ENCODE measurements around the gene NOC4L.

Gene NOC4L

DNA sequence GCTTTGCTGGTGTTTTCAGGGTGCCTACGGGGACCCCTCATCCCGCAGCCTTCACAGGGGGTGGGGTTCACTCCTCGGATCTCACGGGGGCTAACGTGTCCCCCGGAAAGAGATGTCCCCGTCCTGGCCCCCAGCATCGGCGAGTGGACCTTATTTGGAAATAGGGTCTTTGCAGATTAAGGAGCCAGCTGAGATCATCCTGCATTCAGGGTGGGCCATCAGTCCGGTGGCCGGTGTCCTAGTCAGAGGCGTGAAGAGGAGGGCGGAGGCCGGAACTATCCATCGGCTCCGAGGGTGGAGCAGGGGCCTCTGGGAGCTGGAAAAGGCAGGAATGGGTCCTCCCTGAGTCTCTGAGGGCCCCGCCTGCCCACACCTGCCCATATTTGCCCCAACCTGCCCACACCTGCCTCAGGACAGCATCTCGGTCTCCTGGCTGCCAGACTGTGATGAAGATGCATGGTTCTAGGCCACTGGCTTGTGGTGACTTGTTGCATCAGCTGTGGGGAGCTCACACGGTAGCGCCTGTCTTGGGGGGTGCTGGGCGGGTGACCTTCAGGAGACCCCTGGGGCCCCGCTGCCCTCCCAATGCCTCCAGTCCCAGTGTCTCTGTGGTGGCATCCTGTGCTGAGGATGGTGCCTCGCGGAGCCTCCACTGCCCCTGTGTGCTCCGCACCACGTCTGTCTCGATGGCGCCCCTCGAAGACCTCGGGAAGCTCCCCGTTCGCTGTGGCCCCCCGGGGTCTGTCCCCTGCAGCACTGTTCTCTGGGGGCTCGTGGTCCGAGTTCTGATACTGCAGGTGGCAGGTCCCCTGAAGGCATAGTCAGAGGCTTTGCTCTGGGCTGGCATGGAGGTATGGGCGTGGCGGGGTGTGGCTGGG is 14.7 kb downstream of the NOC4L start:
- no peak for DNase-seq

DNA sequence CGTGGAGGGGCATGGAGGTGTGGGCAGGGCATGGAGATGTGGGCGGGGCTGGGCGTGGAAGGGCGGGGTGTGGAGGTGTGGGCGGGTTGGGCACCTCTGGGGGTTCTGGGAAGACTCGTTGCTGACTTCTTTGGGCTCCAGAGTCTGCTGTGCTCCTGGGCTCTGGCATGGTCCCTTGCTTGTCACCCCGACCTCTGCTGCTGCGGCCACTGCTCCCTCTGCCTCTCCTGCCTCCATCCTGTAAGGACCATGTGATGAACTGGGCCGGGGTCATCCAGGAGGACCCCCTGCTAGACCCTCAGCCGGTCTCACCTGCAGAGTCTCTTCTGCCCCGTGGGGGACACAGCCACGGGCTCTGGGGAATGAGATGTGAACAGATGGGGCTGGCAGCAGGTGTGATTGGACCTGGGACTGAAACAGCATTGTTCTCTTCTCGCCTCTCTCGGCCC is 15.3 kb downstream of the NOC4L start:
- DNase-seq = no peak

DNA sequence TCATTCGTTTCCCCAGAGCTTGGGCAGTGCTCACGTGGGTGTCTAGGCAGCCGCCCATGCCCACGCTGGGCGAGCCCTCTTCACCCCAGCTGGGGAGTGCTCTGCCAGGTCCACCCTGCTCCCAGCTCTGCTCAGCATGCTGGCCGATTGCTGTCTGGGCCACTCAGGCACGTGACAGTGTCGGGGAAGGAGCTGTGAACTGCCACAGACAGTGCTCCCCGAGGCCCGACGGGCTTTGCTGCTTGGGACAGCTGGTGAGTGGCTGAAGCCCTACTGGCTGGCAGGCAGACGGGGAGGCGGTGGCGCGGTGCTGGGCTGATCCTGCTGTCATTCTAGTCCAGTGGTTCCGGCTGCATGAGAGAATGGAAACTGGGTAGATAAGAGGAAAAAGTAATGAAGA is 15.8 kb downstream of the NOC4L start:
- DNase-seq = no peak

DNA sequence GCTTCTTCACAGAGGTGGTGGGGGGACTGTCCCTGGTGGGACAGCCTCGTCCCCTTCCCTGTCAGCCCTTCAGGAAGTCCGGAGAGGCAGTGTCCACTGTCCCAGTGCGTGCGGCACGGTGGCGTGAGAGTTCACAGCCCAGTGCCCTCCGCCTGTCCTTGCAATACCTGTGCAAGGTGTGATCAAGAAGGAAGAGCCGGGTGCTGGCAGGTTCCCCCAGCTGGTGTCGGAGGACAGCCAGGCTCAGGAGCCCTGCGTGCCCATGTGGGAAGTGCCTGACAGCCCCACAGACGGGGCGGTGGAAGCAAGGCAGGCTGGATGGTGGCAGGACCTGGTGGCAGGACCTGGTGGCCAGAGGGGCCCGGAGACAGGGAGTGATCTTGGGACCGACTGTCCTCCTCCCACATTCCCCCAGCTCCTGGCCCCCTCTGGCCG is 16.4 kb downstream of the NOC4L start:
- no peak for DNase-seq

DNA sequence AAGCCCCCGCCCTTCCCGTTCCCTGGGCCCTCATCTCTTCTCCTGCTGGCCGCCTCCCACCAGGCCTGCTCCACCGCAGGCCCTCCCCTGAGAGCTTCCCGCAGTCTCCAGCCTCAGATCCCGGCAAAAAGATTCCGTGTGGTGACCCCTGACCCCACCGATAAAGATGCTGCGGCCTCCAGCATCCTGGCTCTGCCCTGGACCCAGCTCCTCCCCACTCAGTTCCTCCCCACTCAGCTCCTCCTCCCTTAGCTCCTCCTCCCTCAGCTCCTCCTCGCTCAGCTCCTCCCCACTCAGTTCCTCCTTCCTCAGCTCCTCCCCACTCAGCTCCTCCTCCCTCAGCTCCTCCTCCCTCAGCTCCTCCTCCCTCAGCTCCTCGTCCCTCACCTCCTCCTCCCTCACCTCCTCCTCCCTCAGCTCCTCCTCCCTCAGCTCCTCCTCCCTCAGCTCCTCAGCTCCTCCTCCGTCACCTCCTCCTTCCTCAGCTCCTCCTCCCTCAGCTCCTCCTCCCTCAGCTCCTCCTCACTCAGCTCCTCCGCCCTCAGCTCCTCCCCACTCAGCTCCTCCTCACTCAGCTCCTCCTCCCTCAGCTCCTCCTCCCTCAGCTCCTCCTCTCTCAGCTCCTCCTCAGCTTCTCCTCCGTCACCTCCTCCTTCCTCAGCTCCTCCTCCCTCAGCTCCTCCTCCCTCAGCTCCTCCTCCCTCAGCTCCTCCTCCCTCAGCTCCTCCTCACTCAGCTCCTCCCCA is 17.0 kb downstream of the NOC4L start:
- DNase-seq = peak in 1 of 2 experiments; percentile 22

DNA sequence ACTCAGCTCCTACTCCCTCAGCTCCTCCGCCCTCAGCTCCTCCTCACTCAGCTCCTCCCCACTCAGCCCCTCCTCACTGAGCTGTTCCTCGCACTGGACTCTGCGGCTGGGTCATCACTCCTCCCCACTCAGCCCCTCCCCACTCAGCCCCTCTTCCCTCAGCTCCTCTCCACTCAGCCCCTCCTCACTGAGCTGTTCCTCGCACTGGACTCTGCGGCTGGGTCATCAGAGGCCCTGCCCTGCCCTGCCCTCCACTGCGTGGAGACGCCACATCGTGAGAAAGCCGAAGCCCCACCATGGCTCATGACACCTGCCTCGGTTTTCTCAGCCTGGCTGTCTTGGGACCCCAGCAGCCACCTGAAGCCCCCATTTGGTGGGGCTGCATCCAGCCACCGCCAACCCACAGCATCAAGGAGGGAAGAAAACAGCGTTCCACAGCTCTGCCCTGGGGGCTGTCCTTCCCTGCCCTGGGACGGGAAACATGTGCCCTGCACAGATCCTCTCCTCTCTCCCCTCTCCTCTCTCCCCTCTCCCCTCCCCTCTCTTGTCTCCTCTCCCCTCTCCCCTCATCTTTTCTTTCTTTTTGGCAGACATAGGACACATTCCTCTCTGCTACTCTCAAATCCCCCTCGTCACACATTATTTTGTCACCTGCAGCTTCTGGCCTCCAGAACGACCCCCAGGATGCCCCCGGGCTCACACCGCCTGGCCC is 17.7 kb downstream of the NOC4L start:
- DNase-seq = no peak

DNA sequence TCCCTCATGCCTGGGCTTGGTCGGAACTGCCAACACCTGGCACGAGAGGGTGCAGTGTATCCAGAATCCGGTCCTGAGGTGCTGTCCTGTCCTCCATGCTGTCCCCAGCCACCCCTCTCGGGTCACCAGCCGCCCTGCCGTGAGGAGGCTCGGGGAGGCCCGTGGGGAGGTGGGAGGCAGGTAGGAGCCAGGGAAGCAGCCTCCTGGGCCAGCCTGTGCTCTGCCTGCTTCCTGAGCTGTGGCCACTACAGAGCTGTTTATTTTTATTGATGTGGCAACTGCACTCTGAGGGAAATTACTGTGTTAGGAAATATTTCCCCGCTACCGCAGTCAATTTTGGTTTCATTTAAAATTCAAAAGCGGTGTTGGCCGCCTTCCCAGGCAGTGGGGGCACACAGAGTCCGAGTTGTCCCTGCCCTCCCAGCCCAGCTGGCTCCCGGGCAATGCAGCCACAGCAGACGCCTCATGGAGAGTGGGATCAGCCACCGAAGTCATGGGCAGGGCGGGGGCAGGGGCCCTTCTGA is 18.3 kb downstream of the NOC4L start:
- peak; percentile 33 to 41 for DNase-seq

DNA sequence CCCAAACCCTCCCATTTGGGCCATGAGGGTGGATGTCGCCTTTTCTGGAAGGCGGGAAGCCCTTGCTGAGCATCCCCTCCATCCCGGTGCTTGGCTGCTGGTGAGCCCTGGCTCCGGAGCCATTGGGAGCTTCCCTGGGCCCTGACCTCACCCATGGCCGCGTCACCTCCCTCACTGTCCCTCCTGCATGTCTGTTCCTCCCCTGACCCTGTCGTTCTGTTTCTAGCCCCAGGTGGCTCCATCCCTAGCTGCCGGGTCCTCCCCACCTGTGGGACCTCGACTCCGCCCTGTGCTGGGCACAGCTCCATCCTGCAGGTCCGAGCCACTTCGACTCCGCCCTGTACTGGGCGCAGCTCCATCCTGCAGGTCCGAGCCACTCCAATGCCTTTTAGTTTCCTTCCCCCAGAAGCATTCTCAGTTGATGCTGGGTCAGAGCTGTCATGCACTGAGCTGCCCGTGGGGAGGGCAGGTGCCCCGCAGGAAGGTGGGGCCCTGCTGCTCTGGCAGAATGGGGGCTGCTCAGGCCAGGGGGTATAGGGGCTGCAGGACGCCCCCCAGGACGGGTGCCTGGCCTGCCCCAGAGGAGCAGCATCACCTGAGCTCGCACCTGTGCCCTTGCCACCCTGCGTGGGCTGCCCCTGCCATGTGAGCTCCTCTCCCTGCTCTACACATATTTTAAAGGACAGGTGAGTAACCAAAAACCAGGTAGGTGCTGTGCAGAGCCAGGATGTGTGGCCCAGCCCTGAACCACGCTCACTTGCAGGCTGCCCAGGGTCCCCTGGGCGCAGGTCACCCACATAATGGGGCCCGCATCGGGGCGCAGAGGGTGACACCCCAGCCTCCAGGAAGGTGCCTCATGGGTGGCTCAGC is 19.0 kb downstream of the NOC4L start:
- no peak for DNase-seq

DNA sequence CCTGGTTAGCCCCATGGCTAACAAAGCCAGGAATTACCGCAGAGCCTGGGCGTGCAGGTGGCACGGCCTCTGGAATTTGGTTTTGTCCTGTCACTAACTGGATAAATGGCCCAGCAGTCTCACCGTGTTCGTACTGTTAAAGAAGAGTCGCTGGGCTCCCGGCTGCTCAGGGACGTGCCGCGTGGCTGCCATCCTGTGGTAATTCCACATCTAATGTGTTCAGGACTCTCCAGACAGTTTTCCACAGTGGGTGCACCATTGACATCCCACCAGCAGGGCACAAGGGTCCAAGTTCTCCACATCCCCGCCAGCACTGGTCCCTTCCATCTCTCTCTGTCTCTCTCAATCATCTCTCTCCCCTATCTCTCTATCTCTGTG is 19.6 kb downstream of the NOC4L start:
- no peak for DNase-seq

DNA sequence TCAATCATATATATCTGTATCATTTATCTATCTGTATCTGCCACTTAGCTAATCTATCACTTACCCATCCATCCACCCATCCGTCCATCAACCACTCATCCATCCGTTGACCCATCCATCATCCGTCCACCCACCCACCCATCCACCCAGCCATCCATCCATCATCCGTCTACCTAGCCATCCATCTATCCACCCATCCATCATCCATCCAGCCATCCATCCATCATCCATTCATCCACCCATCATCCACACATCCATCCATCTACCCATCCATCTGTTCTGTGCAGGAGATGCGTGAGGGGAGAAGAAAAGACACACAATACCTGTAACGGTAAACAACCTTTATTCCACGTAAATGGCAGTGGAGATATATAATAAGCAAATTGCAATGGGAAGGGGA is 20.2 kb downstream of the NOC4L start:
- DNase-seq = no peak

DNA sequence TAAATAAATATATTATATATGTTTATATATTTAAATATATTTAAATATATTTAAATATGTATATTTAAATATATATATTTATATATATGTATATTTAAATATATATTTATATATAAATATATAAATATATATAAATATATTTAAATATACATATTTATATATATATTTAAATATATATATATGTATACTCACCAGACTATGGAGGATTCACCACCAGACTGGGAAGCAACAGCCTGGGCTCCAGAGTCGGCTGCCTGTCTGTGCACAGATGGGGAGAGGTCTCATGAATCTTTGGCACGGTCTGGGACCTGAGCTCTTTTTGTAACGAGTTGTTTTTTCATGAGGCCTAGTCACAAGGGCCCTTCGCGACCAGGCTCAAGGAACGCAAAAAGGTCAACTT is 21.3 kb downstream of the NOC4L start:
- no peak for DNase-seq

DNA sequence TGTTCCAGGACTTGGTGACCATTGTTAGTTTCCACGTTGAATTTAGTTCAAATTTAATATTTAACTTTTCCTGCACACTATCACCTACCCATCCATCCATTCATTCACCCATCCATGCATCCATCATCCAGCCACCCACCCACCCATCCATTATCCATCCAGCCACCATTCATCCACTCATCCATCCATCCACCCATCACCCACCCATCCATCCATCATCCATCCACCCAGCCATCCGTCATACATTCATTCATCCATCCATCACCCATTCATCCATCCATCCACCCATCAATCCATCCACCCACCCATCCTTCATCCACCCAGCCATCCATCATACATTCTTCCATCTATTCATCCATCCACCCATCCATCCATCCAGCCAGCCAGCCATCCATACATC is 21.8 kb downstream of the NOC4L start:
- no peak for DNase-seq

DNA sequence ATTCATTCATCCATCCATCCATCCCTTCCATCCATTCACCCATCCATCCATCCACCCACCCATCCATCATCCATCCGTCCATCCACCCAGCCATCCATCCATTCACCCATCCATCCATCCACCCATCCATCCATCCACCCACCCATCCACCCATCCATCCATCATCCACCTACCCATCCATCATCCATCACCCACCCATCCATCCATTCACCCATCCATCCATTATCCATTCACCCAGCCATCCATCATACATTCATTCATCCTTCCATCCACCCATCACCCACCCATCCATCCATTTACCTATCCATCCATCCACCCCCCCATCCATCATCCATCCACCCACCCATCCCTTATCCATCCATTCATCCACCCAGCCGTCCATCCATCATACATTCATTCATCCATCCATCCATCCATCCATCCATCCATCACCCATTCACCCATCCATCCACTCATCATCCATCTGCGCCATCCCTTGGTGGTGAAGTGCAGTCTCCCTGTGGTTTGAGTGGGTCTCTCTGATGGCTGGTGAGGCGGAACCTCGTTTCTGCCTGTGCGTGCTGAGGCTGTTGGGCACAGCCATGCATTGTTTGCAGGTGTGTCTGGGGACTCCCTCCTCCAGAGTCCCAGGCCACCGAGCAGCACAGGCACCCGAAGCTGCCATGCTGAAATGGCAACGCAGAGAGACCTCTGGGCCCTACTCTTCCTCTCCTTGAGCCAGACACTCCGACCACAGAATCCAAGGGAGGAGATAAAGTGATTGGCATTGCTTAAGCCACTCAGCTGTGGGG is 22.7 kb downstream of the NOC4L start:
- no peak for DNase-seq

DNA sequence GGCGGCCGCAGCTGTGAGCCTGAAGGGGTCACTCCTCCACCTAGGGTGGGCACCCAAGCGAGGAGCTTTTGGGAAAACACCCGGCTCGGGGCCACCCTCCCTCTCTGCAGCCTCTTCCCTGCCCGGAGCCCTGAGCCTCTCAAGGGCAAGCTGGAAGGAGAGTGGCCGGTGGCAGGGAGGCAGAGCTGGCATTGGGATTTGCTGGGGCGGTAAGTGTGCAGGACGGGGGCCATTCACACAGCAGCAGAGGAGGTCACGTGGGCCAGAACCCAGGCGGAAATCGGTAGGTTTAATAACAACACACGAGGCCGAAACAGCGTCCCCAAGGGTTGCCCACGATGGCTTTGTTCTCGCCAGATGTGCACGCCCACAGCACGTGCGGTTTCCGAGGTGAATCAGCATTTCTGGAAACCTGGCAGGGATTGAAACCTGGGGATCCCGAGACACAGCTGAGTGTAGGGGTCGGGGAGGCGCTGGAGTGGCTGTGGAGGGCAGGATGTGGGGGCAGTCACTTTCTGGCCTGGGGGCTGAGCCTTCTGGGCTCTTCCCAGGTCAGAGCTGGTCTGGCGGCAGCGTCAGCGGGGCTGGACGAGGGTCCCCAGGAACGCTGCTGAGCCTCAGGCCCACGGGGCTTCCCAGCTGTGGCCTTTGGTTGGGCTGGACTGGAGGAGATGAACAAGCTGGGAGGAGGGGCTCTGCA is 23.5 kb downstream of the NOC4L start:
- DNase-seq = no peak

DNA sequence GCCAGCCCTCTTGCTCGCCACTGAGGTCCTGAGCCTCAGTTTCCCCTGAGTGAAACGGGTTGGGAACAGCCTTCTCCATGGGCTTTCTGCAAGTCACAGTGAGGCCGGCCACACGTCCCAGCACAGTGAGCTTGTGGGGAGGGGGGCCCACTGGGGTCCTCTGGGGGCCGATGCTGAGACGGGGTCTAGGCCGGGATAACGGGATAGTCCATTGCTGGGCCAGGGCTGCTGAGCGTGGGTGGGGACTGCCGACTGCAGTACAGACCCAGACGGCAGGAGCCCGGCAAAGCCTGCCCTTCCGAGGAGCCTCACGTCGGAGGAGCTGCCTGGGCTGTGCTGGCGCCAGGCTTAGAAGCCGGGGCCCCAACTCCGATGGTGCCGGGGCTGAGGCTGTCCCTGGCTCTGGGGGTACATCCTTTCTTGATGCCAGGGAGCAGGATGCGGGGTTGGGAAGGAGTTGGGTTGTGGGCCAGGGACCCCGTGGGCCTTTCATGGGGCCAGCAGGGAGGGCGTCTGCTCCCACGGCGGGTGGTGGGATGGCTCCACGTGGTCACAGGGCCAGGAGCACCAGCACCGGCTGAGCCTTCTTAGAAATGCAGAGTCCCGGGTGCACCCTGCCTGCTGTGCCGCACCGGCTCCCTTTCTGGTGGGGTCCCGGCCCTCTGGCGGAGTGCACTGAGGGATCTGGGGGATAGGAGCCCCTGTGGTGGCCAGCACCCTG is 24.2 kb downstream of the NOC4L start:
- no peak for DNase-seq

DNA sequence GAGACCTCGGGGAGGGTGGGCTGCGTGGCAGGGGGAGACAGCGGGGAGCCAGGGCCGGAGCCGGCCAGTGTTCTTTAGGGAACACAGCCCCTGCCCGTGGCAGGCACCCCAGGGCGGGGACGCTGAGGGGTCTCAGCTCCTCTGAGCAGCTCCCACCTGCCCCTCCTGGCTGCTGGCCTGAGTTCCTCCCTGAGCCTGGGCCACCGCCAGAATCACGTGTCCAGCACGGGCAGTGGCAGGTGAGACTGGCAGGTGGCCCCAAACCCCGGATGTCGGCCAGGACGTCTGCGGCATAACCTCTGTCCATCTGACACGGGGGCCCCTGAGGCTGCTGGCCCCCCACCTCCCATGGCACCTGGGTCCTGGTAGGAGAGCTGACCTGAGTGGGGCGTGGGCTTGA is 25.1 kb downstream of the NOC4L start:
- no peak for DNase-seq

DNA sequence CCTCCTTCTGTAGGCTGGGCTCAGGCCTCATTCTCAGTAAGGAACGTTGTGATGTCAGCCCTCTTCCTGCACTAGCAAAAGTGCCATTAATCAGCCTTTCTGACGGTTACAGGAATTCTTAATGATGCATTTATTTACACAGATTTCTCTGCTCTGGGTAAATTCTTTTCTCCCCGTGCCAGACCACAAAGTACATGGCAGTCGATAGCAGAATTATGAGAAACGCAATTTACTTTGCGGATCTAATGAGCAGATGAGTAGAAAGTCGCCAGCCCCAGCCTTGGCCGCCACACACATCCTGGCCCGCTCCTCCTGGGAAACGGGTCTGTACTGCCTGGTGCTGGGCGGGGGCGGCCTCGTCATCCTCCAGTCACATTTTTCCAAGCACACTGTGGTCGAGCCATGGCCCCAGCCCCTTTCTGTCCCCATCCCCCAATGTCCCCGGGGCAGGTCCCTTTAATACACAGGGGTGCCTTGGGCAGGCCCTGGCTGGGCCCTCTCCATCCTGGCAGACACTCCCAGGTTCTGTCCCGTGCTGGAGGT is 25.9 kb downstream of the NOC4L start:
- DNase-seq = no peak

DNA sequence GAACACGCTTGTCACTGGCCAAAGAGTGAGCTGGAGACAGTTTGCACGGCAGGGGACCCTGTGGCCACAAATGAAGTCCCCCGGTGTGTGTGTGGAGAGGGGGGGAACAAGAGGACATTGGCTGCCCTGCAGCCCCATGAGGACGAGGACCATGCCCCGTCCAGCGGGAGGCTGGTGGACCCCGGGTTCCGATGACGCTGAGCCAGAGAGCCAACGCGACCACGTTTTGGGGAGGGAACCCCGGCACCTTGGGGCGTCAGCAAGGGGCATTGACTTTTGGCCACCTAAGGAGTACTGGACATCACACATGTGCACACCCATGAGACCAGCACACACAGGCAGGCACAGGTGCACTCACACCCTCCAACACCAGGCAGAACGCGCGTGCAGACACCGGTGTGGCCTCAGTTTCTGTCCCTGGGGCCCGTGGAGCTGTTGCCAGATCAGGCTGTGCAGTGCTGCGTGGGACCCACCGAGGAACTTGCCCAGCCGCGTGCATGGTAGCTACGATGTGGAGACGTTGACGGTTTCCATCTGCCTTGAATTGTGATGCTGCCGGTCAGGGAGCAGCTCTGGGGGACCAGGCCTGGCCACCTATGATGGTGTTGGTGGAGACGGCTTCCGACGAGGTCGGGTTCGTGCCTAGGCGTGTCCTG is 26.5 kb downstream of the NOC4L start:
- no peak for DNase-seq

DNA sequence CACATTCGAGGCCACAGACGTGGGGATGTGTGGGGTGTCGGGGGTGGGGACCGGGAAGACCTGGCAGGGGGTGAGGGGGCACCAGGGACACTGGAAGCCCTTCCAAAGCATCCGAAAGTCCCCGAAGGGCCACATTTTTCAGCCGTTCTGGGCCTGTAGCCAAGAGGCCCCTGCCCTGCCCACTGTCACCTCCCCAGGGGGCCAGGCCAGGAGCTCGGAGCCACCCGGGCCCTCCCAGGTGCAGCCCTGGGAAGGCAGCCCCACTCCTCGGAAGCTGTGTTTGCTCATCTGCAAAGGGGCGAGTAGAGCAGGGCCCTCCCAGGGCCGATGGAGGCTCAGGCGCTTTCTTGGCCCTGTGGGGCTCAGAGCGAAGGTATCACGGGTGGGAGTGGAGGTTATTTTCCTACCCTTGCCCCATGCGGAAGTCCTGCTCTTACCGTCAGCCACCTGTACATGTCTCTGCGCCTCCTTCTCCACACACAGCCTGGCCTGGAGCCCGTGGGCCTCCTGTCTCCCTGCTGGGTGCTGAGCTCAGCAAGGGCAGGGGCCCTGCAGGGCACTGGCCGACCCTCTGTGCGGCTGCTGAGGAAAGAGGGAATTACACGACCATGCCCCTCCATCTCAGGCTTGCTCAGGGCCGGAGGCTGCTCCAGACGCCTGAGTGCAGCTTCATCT is 27.2 kb downstream of the NOC4L start:
- no peak for DNase-seq

Measured in Kasumi-1 (cell line).